B cell (primary cell): ENCODE data around the gene TLE2. TPM values are rescaled to one million over a fixed set of nuclear protein-coding genes. Genes with fewer than 3 reads are reported as not detected.

Experiments used
- ATAC-seq: fragments of 200-7000 bp; cut with Tn5 transposase; one replicate; pipeline ENCODE4 v1.10.0; 2021; ENCODE audit warnings: low read depth, mild to moderate bottlenecking, moderate number of reproducible peaks, moderate library complexity
- CTCF ChIA-PET: fragments of 350-600 bp; sonication (Branson Sonifier 250); formaldehyde crosslinking; loops from one replicate; lab custom pipeline; 2021; ENCODE audit warnings: antibody characterized with exemption, inconsistent platforms; lab: Charles Lee
- POLR2A ChIA-PET: fragments of 350-600 bp; sonication (Branson Sonifier 250); formaldehyde crosslinking; loops from one replicate; lab custom pipeline; 2021; ENCODE audit warnings: antibody characterized with exemption; lab: Charles Lee
- DNase-seq: peaks from one replicate; pipeline ENCODE4 v3.0.0; 2013
- H2AFZ ChIP-seq: 2 replicates; pipeline ENCODE4 v1.6.1; 2012; ENCODE audit warnings: mild to moderate bottlenecking, low read depth, low read length; ENCODE audit not compliant: insufficient read depth, poor library complexity, severe bottlenecking
- H3K27ac ChIP-seq, 2 donors: 1 replicate in 1 of 2; 2 replicates in 1 of 2; pipeline ENCODE4 v1.5.1; 2012 to 2013; ENCODE audit warnings: low read length in 2 of 2, mild to moderate bottlenecking in 2 of 2, moderate library complexity in 1 of 2
- H3K27me3 ChIP-seq, 4 experiments: fragments of 200-600 bp in 1 of 4; sonication (generic) in 1 of 4; replicated peaks in 1 of 4; 1 replicate in 2 of 4; 2 replicates in 2 of 4; pipeline versions ENCODE4 v1.6.1 to v1.7.0; 2013 to 2016; ENCODE audit warnings: low read length in 3 of 4, mild to moderate bottlenecking in 2 of 4, mixed read lengths in 1 of 4, moderate library complexity in 1 of 4; ENCODE audit not compliant: insufficient read depth in 4 of 4, control insufficient read depth in 3 of 4; ENCODE audit errors: control extremely low read depth in 1 of 4
- H3K36me3 ChIP-seq, 2 experiments: replicated peaks in 1 of 2; 1 replicate in 1 of 2; 2 replicates in 1 of 2; pipeline versions ENCODE4 v1.6.1 to v1.7.1; 2013; ENCODE audit warnings: low read length in 1 of 2; ENCODE audit not compliant: insufficient read depth in 2 of 2, control insufficient read depth in 1 of 2; ENCODE audit errors: control extremely low read depth in 1 of 2, extremely low read depth in 1 of 2
- H3K4me1 ChIP-seq, 2 donors: fragments of 200-600 bp in 1 of 2; sonication (generic) in 1 of 2; 1 replicate in 1 of 2; 2 replicates in 1 of 2; pipeline versions ENCODE4 v1.5.1 to v1.6.1; 2013 to 2017; ENCODE audit warnings: low read length in 2 of 2; ENCODE audit not compliant: control insufficient read depth in 2 of 2, insufficient read depth in 2 of 2
- H3K4me2 ChIP-seq: replicated peaks from 2 replicates; pipeline ENCODE3; 2012; ENCODE audit warnings: mild to moderate bottlenecking, low read depth, low read length; ENCODE audit not compliant: poor library complexity, severe bottlenecking
- H3K4me3 ChIP-seq, 5 experiments: fragments of 200-600 bp in 1 of 5; sonication (generic) in 1 of 5; 1 replicate in 3 of 5; 2 replicates in 2 of 5; pipeline versions ENCODE4 v1.5.1 to v1.7.0; 2011 to 2016; ENCODE audit warnings: low read length in 4 of 5, mild to moderate bottlenecking in 4 of 5, low read depth in 2 of 5, control low read depth in 1 of 5, moderate library complexity in 1 of 5; ENCODE audit not compliant: insufficient read depth in 1 of 5; ENCODE audit errors: control extremely low read depth in 1 of 5, extremely low read depth in 1 of 5
- H3K79me2 ChIP-seq: fragments of 200-600 bp; sonication (generic); one replicate; pipeline ENCODE4 v1.6.0; 2016; ENCODE audit warnings: low read length; ENCODE audit not compliant: control insufficient read depth, insufficient read depth
- H3K9ac ChIP-seq: fragments of 200-600 bp; sonication (generic); 2 replicates; pipeline ENCODE4 v1.6.1; 2017; ENCODE audit warnings: mild to moderate bottlenecking, low read length, moderate library complexity
- H3K9me3 ChIP-seq, 3 donors: one replicate each; pipeline versions ENCODE4 v1.6.1 to v1.7.1; 2013; ENCODE audit warnings: low read length in 2 of 3; ENCODE audit not compliant: control insufficient read depth in 2 of 3, insufficient read depth in 1 of 3; ENCODE audit errors: control extremely low read depth in 1 of 3
- H4K20me1 ChIP-seq: 2 replicates; pipeline ENCODE4 v1.6.0; 2012; ENCODE audit warnings: mild to moderate bottlenecking, low read length; ENCODE audit not compliant: insufficient read depth, control insufficient read depth, poor library complexity, severe bottlenecking
- H3K27ac Mint-ChIP-seq: one replicate; pipeline ENCODE4 v1.8.0; 2021; ENCODE audit warnings: mixed read lengths
- H3K27me3 Mint-ChIP-seq: one replicate; pipeline ENCODE4 v1.8.0; 2021; ENCODE audit warnings: mixed read lengths
- H3K4me1 Mint-ChIP-seq: one replicate; pipeline ENCODE4 v1.8.0; 2021; ENCODE audit warnings: mixed read lengths
- H3K4me3 Mint-ChIP-seq: one replicate; pipeline ENCODE4 v1.8.0; 2021; ENCODE audit warnings: mixed read lengths
- H3K9me3 Mint-ChIP-seq: one replicate; pipeline ENCODE4 v1.8.0; 2022; ENCODE audit warnings: mixed read lengths; ENCODE audit not compliant: insufficient read depth
- EZH2 ChIP-seq: IDR thresholded peaks from 2 replicates; pipeline ENCODE4 v1.6.1; 2012; ENCODE audit warnings: borderline replicate concordance, low read depth, mild to moderate bottlenecking, moderate library complexity, low read length; ENCODE audit not compliant: insufficient read depth, poor library complexity, severe bottlenecking
- WGBS: methylation state at CpG from one replicate; pipeline ENCODE4 v1.1.5; 2013; ENCODE audit warnings: missing lambda C conversion rate; ENCODE audit not compliant: insufficient coverage; 5-methylcytosine and 5-hydroxymethylcytosine counted together
- intact Hi-C: fragments of 100-400 bp; cut with micrococcal nuclease; formaldehyde crosslinking; loops from one replicate; pipeline ENCODE4 v1.10.0; 2022
- polyA plus RNA-seq: library from polyadenylated mRNA; depleted of rRNA; stranded (reverse); fragments of >200 nt; gene quantifications from 2 replicates; pipeline ENCODE4 v1.2.3, GENCODE V29; 2012
- total RNA-seq, 2 donors: library from RNA; stranded (reverse); fragments of 120-200 nt in 1 of 2; gene quantifications; 1 replicate in 1 of 2; 2 replicates in 1 of 2; pipeline versions ENCODE4 v1.2.3 to v1.2.4, GENCODE V29; 2013 to 2022
- TF ChIP-seq, protein P1 (sequence below): fragments of 200-600 bp; IDR thresholded peaks from one replicate; pipeline ENCODE4 v1.8.0; 2022; ENCODE audit warnings: antibody characterized with exemption, mild to moderate bottlenecking

TLE2 gene
- total and polyA plus RNA-seq, 2 donors (not counting 1 experiment from before 2014, with no cell fraction given): 3.0 to 5.3 TPM

DNA sequence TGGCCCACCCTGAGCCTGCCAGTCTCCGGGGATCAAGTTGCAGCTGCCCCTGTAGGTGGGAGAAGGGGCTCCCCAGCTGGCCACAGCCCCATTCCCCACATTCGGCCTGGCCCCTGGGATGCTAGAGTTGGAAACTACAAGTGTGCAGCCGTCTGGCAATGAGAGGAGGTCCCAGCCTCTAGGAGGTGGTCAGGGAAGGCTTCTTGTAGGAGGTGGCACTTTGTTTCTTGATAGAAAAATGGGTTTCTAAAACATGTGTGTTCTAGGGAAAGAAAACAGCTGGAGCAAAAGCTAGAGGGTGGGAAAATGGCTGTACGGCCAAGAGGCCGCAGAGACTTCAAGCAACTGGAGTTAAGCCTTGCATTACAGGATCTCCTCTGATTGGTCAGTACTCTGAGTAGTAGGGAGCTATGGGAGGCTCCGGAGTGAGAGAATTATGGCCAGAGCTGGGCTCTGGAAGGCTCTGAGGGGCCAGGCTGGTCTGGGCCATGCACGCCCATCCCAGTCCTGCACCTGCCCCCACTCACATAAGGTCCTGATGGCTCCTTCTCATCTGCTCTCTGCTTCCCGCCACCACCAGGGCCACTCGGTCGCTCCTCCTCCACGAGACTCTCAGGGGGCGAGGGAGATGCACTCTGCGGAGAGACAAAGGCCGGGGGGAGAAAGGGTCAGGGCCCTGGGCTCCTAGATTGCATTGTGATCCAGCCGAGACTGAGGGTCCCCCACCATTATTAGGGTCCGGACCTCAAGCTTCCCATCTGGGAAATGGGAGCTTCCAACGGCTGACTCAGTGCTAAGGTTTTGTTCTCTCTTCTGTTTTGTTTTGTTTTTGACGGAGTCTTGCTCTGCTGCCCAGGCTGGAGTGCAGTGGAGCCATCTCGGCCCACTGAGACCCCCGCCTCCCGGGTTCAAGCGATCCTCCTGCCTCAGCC is 13.7 kb downstream of the TLE2 start:
- Mint-ChIP-seq H3K4me1 (no peaks in the 10 kb centered on the region), H3K4me3 (no peak overlapping the region), H3K9me3 (no peaks in the 10 kb centered on the region), H3K27me3 (no peaks in the 10 kb centered on the region), H3K27ac (no peak overlapping the region)
- Histone ChIP-seq H3K9ac (no peak overlapping the region), H3K4me2 (no peak overlapping the region), H3K9me3 (no peaks in the 10 kb centered on the region), H3K27me3 (peaks cover 0 to 3% (median 0%) of the 10 kb centered on the region in 4 experiments), H3K79me2 (no peaks in the 10 kb centered on the region), H2AFZ (no peak overlapping the region), H3K36me3 (no peaks in the 10 kb centered on the region), H4K20me1 (no peaks in the 10 kb centered on the region), H3K4me3 (no peak overlapping the region), H3K27ac (no peak overlapping the region), H3K4me1 (no peaks in the 10 kb centered on the region)
- ChIA-PET CTCF (interaction anchor here (0.7 kb wide), 1 partner anchor 60 kb away, joined by 3 read pairs; no protein-coding TSS in a partner anchor), POLR2A (no interaction called here)
- intact Hi-C loops: no loop called here
- TF ChIP-seq EZH2: no peak
- TF ChIP-seq, protein P1, sequence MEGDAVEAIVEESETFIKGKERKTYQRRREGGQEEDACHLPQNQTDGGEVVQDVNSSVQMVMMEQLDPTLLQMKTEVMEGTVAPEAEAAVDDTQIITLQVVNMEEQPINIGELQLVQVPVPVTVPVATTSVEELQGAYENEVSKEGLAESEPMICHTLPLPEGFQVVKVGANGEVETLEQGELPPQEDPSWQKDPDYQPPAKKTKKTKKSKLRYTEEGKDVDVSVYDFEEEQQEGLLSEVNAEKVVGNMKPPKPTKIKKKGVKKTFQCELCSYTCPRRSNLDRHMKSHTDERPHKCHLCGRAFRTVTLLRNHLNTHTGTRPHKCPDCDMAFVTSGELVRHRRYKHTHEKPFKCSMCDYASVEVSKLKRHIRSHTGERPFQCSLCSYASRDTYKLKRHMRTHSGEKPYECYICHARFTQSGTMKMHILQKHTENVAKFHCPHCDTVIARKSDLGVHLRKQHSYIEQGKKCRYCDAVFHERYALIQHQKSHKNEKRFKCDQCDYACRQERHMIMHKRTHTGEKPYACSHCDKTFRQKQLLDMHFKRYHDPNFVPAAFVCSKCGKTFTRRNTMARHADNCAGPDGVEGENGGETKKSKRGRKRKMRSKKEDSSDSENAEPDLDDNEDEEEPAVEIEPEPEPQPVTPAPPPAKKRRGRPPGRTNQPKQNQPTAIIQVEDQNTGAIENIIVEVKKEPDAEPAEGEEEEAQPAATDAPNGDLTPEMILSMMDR: no peak
- no peak for ATAC-seq
- DNase-seq: no peak
- WGBS: 91% methylated on average over 16 of the region's 22 CpGs

DNA sequence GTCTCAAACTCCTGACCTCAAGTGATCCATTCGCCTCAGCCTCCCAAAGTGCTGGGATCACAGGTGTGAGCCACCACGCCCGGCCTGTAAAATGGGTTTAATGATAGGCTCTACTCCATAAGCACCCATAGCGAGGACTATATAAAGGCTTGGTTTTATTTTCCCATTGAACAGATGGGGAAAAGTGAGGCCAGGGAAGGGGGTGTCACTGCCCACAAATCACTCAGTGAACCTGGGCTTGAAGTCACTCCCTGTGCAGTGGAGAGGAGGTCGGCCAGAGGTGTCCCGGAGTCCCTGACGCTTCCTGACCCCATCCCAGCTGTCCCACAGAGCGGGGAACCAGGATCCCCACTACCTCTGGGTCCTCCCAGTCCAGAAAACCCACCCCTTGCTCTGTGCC is 14.9 kb downstream of the TLE2 start:
- H3K36me3 ChIP-seq: no peaks in the 10 kb centered on the region
- H3K4me1 Mint-ChIP-seq: no peaks in the 10 kb centered on the region
- no peaks in the 10 kb centered on the region for H4K20me1 ChIP-seq
- H3K4me3 ChIP-seq: no peak overlapping the region
- intact Hi-C loops: no loop called here
- POLR2A ChIA-PET: no interaction called here
- no peak for DNase-seq
- H3K9me3 Mint-ChIP-seq: no peaks in the 10 kb centered on the region
- H2AFZ ChIP-seq: no peak overlapping the region
- H3K4me2 ChIP-seq: no peak overlapping the region
- no peaks in the 10 kb centered on the region for H3K9me3 ChIP-seq
- H3K27me3 ChIP-seq: peaks cover 0 to 2% (median 0%) of the 10 kb centered on the region in 4 experiments
- H3K79me2 ChIP-seq: no peaks in the 10 kb centered on the region
- ATAC-seq: no peak
- no peaks in the 10 kb centered on the region for H3K27me3 Mint-ChIP-seq
- no peak overlapping the region for H3K27ac ChIP-seq
- 100% methylated on average over 2 of the region's 8 CpGs for WGBS
- TF ChIP-seq, protein P1: no peak
- no peak for TF ChIP-seq EZH2
- CTCF ChIA-PET: no interaction called here
- H3K9ac ChIP-seq: no peak overlapping the region
- no peak overlapping the region for H3K4me3 Mint-ChIP-seq
- H3K27ac Mint-ChIP-seq: no peak overlapping the region
- H3K4me1 ChIP-seq: no peaks in the 10 kb centered on the region
